Peyer's patch (tissue), 4 donors: Measurements from ENCODE around the gene PARPBP.
"Not testable (repeated sequence)": the region's sequence is repeated elsewhere in the genome, so short reads cannot be mapped to it uniquely, and the experiment has no call there.

Experiments used
- CTCF ChIP-seq, 6 experiments: fragments of 450-650 bp in 4 of 6; fragments of 200-600 bp in 2 of 6; sonication (generic) in 1 of 6; IDR thresholded peaks; one replicate each; pipeline ENCODE4 v1.5.1; 2017 to 2019; ENCODE audit warnings: antibody characterized with exemption in 6 of 6, mild to moderate bottlenecking in 3 of 6, moderate library complexity in 1 of 6
- POLR2A ChIP-seq, 2 donors: fragments of 450-650 bp; IDR thresholded peaks; one replicate each; pipeline ENCODE4 v1.5.1; 2017; ENCODE audit warnings: antibody characterized with exemption in 2 of 2, mild to moderate bottlenecking in 2 of 2, moderate library complexity in 2 of 2

- not testable (repeated sequence) for TF ChIP-seq CTCF, POLR2A (IDR thresholded peaks at IDR 0.05)
These were observed 30.7 kb upstream of the PARPBP start for GRCh38 chr12:102089228-102089835.
